ENCODE results near the gene TSFM. TPM values are rescaled to one million over a fixed set of nuclear protein-coding genes. Genes with fewer than 3 reads are reported as not detected.

TSFM gene
- total and polyA plus RNA-seq, 7 donors: 31.5 to 74.3 (median 52.1) TPM

DNA sequence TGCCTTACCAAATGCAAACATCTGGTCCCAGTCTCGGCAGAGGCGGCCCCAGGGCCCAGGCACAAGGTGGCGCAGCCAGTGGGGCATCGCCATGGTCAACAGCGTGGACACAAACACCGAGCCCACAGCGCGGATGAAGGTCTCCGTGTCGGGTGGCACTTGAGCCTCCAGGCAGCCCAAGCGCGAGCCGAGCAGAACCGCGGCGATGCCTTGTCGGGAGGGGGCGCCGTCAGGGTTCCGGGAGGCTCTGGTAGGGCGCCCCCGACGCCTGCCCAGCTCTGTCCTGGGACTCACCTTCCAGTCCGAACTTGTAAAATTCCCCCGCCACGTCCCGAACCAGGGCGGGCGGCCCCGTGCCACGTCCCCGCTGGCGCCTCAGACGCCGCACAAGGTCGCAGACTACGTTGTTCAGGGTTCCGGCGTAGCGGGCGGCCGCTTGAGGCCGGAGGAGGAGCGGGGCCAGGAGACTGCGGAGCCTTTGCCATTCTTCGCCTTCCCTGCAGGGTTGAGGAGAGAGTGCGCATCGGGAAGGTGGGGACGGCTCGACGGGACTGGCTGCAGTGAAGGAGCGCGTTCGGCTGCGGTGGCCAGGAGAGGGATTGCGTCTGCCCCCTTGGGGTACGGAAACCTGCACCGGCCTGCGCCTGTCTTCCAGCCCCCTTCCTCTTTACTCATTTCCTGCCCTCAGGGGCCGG lies 17.4 kb upstream of the TSFM start:
- TF ChIP-seq, protein P1, sequence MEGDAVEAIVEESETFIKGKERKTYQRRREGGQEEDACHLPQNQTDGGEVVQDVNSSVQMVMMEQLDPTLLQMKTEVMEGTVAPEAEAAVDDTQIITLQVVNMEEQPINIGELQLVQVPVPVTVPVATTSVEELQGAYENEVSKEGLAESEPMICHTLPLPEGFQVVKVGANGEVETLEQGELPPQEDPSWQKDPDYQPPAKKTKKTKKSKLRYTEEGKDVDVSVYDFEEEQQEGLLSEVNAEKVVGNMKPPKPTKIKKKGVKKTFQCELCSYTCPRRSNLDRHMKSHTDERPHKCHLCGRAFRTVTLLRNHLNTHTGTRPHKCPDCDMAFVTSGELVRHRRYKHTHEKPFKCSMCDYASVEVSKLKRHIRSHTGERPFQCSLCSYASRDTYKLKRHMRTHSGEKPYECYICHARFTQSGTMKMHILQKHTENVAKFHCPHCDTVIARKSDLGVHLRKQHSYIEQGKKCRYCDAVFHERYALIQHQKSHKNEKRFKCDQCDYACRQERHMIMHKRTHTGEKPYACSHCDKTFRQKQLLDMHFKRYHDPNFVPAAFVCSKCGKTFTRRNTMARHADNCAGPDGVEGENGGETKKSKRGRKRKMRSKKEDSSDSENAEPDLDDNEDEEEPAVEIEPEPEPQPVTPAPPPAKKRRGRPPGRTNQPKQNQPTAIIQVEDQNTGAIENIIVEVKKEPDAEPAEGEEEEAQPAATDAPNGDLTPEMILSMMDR (IDR thresholded peaks at IDR 0.05): no peak
- Histone ChIP-seq H3K4me1 (peaks cover 18% of the 10 kb centered on the region), H3K27me3 (ENCODE audit: insufficient read depth in 3 of 3, low read length in 2 of 3) (peaks cover 0 to 54% (median 29%) of the 10 kb centered on the region in 3 donors), H3K9me3 (no peaks in the 10 kb centered on the region), H3K27ac (no peak overlapping the region), H3K4me3 (peak overlapping the region; percentile 51), H3K36me3 (ENCODE audit: insufficient read depth in 1 of 2, low read depth in 1 of 2) (peaks cover 7 to 25% of the 10 kb centered on the region in 2 donors)
- WGBS, 3 donors: 1 to 2% (median 1%) methylated on average over 51 to 60 of the region's 60 CpGs
- intact Hi-C loops (cut with DNase I): no loop called here
- ATAC-seq: peak; percentile 34 to 62 (median 44)
- DNase-seq: peak; percentile 38 to 63

DNA sequence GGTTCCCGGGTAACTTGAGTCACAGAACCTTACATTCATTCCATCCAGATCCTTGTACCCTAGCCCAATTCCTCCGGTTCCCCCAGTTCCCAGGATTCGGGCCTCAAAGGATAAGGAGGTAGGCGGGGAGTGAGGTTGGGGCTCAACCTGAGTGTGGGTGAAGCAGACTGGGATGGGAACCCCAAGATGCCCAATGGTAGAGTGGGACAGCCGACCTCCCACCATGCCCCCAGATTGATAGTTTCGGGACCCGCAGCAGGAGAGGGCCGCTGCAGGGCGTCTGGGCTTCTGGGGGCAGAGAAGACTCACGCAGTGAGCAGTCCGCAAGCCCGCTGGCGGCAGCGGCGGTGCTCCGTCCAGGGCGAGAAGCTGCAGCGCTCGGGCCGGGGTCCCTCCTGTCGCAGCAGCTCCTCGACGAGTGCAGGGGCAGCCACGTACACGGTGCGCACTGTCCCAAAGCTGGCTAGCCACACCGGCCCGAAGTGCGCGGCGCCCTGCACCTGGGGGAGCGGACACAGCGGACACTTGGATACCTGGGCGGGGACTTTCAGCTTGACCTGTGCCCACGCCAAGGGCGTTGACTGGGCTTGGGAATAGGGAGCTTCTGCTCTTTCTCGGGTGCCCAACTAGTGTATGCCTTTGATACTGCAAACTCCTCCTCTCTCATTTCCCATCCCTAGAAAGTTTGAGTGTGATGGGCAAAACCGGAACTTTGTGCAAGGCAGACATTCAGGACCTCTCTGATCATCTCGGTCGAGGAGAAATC lies 16.7 kb upstream of the TSFM start:
- H3K27me3 ChIP-seq (ENCODE audit: insufficient read depth in 3 of 3, low read length in 2 of 3): peaks cover 0 to 54% (median 29%) of the 10 kb centered on the region in 3 donors
- H3K4me3 ChIP-seq: peak overlapping the region; percentile 51
- H3K9me3 ChIP-seq: no peaks in the 10 kb centered on the region
- TF ChIP-seq, protein P1 (IDR thresholded peaks at IDR 0.05): no peak
- ATAC-seq (peak; percentile 9 to 41 (median 21)), DNase-seq (no peak)
- H3K4me1 ChIP-seq: peaks cover 19% of the 10 kb centered on the region
- intact Hi-C loops (cut with DNase I): no loop called here
- H3K36me3 ChIP-seq (ENCODE audit: insufficient read depth in 1 of 2, low read depth in 1 of 2): peaks cover 7 to 33% of the 10 kb centered on the region in 2 donors
- 3 to 4% (median 4%) methylated on average over 40 of the region's 40 CpGs for WGBS, 3 donors
- H3K27ac ChIP-seq: no peak overlapping the region

DNA sequence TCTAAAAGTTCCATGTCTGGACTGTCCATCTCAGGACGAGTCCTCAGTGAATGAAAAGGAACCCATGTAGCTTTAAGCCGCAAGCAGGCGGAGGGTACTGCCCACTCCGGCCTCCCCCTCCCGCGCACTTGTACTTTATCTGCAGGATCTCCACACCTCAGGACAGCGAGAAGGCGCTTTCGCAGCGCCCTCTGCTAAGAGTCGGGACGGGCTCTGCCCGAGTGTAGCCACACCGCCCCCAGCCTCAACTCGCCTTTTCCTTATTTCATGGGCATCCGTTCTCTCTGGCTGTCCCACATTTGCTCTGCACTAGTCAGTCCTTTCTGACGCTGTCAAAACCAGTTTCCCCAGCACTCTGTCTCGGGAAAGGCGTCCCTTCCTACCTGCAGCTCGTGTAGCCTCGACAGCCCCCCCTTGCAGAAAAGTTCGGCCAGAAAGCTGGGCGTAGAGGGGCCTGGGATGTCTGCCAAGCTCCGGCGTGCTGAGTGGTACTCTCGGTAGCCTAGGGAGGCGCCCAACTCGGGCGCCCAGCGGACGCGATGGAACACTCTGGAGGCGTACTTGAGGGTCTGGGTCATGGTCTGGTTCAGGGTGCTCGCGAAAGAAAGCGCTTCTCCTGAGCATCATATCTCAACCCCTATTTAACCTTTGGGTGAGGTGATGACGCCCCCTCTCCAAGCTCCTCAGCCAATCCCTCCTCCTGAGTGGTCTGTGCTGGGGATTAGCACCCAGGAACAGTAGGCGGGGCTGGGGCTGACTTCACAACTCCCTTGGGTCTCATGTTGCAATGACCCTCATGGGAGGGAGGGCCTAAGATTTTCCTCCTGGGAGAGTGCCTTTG lies 15.9 kb upstream of the TSFM start, which contains the start of gene CYP27B1:
Gene CYP27B1, minus strand, starts transcription at position 615 of the 841 bp plus-strand sequence. Its CDS starts 37 bp downstream, at position 578.
- 4 to 5% (median 5%) methylated on average over 38 of the region's 38 CpGs for WGBS, 3 donors
- ATAC-seq: peak; percentile 8 to 50 (median 24)
- no peak for DNase-seq
- Histone ChIP-seq H3K4me3 (peak within 1 kb of the TSS; percentile 51), H3K9me3 (no peaks in the 10 kb centered on the region), H3K27ac (no peak within 1 kb of the TSS), H3K27me3 (ENCODE audit: insufficient read depth in 3 of 3, low read length in 2 of 3) (peaks cover 0 to 52% (median 29%) of the 10 kb centered on the region in 3 donors), H3K36me3 (ENCODE audit: insufficient read depth in 1 of 2, low read depth in 1 of 2) (peaks cover 7 to 34% of the 10 kb centered on the region in 2 donors), H3K4me1 (peaks cover 24% of the 10 kb centered on the region)
- intact Hi-C loops (cut with DNase I): no loop called here
- TF ChIP-seq, protein P1 (IDR thresholded peaks at IDR 0.05): no peak

DNA sequence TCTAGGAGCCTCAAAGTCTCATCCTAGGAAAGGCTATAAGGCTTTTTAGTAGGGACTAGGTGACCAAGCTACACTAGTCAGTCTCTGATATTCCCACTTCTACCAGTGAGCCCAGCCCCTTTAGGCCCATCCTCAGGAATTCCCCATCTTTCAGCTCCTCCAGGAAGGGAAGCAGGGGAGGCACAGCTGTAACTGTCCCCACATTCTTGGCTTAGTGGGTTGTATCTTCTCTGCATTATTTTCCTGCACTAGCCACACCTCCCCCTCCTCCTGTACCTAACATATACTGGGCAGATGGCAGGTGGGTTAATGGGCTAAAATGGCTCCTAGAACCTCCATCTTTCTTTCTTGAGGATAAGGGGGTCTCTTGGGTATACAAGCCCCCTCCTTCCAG lies 15.3 kb upstream of the TSFM start:
- intact Hi-C loops (cut with DNase I): no loop called here
- TF ChIP-seq, protein P1 (IDR thresholded peaks at IDR 0.05): no peak
- ATAC-seq (no peak), DNase-seq (no peak)
- H3K36me3 ChIP-seq (ENCODE audit: insufficient read depth in 1 of 2, low read depth in 1 of 2): peaks cover 7 to 34% of the 10 kb centered on the region in 2 donors
- H3K4me3 ChIP-seq: no peak overlapping the region
- H3K9me3 ChIP-seq: no peaks in the 10 kb centered on the region
- H3K27me3 ChIP-seq (ENCODE audit: insufficient read depth in 3 of 3, low read length in 2 of 3): peaks cover 0 to 46% (median 29%) of the 10 kb centered on the region in 3 donors
- H3K27ac ChIP-seq: no peak overlapping the region
- peaks cover 24% of the 10 kb centered on the region for H3K4me1 ChIP-seq
